Left lung (tissue), 10 donors: Measurements from ENCODE around the gene GULP1. TPM values are rescaled to one million over a fixed set of nuclear protein-coding genes. Genes with fewer than 3 reads are reported as not detected.

Experiments used
- ATAC-seq: fragments of 200-7000 bp; cut with Tn5 transposase; one replicate; pipeline ENCODE4 v1.9.1; 2020; ENCODE audit warnings: moderate library complexity
- DNase-seq, 4 donors: peaks; one replicate each; pipeline ENCODE4 v3.0.0-alpha.2; 2013 to 2020
- H3K27ac ChIP-seq, 2 donors: fragments of 200-600 bp; sonication (generic) in 1 of 2; one replicate each; pipeline versions ENCODE4 v1.5.0 to v1.8.0; 2020 to 2021
- H3K27me3 ChIP-seq, 2 donors: fragments of 200-600 bp; sonication (generic) in 1 of 2; one replicate each; pipeline versions ENCODE4 v1.5.0 to v1.8.0; 2020 to 2021
- H3K36me3 ChIP-seq, 2 donors: fragments of 200-600 bp; sonication (generic) in 1 of 2; one replicate each; pipeline versions ENCODE4 v1.5.0 to v1.8.0; 2020 to 2021
- H3K4me1 ChIP-seq, 2 donors: fragments of 200-600 bp; one replicate each; pipeline ENCODE4 v1.8.0; 2021
- H3K4me3 ChIP-seq, 2 donors: fragments of 200-600 bp; sonication (generic) in 1 of 2; one replicate each; pipeline versions ENCODE4 v1.5.0 to v1.8.0; 2020 to 2021; ENCODE audit warnings: mild to moderate bottlenecking in 1 of 2
- H3K9me3 ChIP-seq, 2 donors: fragments of 200-600 bp; sonication (generic) in 1 of 2; one replicate each; pipeline versions ENCODE4 v1.5.0 to v1.8.0; 2020 to 2021
- intact Hi-C, 2 donors: fragments of 100-400 bp; cut with DNase I; formaldehyde crosslinking; loops; one replicate each; pipeline versions ENCODE4 v1.11.2 to v1.14.2; 2022
- polyA plus RNA-seq, 6 donors: library from polyadenylated mRNA; unstranded; fragments of 120-200 nt; gene quantifications; one replicate each; pipeline ENCODE4 v1.2.1, GENCODE V29; 2013; ENCODE audit not compliant: insufficient read length in 6 of 6
- total RNA-seq, 2 donors: library from RNA; stranded (reverse); fragmentation: NEBNext Ultra II Directional; extraction: Animal tissue kit (Norgen Biotek cat#: 25700); gene quantifications; one replicate each; pipeline ENCODE4 v1.2.1, GENCODE V29; 2021
- TF ChIP-seq, protein P1 (sequence below), 2 donors: fragments of 200-600 bp; sonication (generic) in 1 of 2; IDR thresholded peaks; one replicate each; pipeline versions ENCODE4 v1.5.0 to v1.8.0; 2021; ENCODE audit warnings: antibody characterized with exemption in 2 of 2
- donor health status: DM: no; HTN: yes; CAD: no.
- donor health status: DM: no; HTN: no; CAD: no.

GULP1 gene
- total and polyA plus RNA-seq, 8 donors: 27.5 to 120 (median 85.4) TPM

DNA sequence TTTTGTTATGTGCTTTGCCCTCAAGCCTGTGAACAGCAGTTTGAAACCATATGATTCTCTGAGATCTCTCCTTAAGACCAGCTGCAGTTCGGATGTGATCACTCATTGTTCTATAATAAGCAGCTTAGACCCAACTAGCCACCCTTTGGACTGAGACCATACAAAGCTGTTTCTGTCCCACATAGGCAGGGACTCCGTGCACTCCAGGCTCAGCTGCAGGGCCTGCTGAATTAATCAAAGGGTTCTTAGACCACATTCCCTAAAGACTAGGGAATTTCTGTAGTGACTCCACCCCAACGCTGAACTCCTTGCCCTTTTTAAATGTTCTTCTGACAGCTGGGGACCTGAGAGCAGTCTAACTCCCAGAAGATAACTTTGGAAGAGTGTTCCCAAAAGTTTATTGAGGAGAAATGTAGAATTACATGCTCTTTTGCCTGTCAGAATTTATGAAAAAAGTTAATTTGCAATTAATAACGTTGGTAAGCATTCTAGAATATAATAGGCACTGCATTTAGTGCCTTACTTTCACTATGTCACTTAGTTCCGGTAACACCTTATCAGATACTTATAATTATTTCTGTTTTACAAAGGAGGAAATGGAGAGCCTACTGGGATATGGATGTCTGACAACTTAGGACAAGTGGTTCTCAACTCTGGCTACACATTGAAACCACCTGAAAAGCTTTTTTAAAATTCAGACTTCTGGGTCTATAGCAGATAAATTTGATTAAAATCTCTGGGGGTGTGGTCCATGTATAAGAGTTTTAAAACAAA is 42.3 kb downstream of the GULP1 start:
- Histone ChIP-seq H3K36me3 (no peaks in the 10 kb centered on the region), H3K27me3 (no peaks in the 10 kb centered on the region), H3K9me3 (no peaks in the 10 kb centered on the region), H3K27ac (peak overlapping the region; percentile 18 to 21), H3K4me1 (peaks cover 0 to 9% of the 10 kb centered on the region in 2 donors), H3K4me3 (no peak overlapping the region)
- no peak for DNase-seq
- TF ChIP-seq, protein P1, sequence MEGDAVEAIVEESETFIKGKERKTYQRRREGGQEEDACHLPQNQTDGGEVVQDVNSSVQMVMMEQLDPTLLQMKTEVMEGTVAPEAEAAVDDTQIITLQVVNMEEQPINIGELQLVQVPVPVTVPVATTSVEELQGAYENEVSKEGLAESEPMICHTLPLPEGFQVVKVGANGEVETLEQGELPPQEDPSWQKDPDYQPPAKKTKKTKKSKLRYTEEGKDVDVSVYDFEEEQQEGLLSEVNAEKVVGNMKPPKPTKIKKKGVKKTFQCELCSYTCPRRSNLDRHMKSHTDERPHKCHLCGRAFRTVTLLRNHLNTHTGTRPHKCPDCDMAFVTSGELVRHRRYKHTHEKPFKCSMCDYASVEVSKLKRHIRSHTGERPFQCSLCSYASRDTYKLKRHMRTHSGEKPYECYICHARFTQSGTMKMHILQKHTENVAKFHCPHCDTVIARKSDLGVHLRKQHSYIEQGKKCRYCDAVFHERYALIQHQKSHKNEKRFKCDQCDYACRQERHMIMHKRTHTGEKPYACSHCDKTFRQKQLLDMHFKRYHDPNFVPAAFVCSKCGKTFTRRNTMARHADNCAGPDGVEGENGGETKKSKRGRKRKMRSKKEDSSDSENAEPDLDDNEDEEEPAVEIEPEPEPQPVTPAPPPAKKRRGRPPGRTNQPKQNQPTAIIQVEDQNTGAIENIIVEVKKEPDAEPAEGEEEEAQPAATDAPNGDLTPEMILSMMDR (IDR thresholded peaks at IDR 0.05): no peak
- intact Hi-C loops: no loop called here
- ATAC-seq: peak; percentile 83

DNA sequence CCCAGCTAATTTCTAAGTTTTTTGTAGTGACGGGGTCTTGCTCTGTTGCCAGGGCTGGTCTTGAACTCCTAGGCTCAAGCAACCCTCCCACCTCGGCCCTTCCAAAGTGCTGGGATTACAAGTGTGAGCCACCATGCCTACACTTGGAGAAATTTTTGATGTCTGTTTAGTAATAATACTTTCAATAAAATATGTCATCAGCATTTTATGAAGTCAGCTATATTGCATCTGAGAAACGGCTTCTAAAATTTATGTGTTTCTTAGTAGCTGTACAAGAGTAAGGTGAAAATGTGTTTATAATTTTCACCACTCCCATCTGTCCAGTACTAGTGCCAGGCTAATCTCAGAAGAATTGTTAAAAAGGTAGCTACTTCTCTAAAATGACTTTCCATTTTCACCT is 46.8 kb downstream of the GULP1 start:
- Histone ChIP-seq H3K9me3 (no peaks in the 10 kb centered on the region), H3K27ac (no peak overlapping the region), H3K4me1 (peaks cover 0 to 9% of the 10 kb centered on the region in 2 donors), H3K36me3 (no peaks in the 10 kb centered on the region), H3K4me3 (no peak overlapping the region), H3K27me3 (no peaks in the 10 kb centered on the region)
- intact Hi-C loops: no loop called here
- TF ChIP-seq, protein P1 (IDR thresholded peaks at IDR 0.05): no peak
- ATAC-seq: no peak
- no peak for DNase-seq

DNA sequence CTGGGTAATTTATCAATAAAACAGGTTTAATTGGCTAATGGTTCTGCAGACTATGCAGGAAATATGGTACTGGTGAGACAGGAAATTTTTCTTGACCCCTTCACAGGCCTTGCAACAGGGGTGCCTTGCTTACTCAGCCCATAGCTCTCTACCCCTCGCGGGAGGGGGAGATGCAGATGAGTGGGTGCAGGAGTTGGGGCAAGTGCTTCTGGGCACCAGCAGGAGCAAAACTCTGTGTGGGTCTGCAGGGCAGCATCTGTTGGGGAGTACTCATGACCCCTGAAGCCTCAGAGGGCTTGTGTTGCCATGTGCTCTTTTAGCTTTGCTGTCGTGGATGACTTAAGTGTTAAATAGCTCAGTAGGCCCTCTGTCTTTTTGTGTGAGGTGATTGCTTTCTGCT is 48.6 kb downstream of the GULP1 start:
- TF ChIP-seq, protein P1 (IDR thresholded peaks at IDR 0.05): no peak
- ATAC-seq (no peak), DNase-seq (no peak)
- intact Hi-C loops: no loop called here
- Histone ChIP-seq H3K27ac (no peak overlapping the region), H3K4me1 (no peaks in the 10 kb centered on the region), H3K9me3 (no peaks in the 10 kb centered on the region), H3K27me3 (no peaks in the 10 kb centered on the region), H3K4me3 (no peak overlapping the region), H3K36me3 (no peaks in the 10 kb centered on the region)

DNA sequence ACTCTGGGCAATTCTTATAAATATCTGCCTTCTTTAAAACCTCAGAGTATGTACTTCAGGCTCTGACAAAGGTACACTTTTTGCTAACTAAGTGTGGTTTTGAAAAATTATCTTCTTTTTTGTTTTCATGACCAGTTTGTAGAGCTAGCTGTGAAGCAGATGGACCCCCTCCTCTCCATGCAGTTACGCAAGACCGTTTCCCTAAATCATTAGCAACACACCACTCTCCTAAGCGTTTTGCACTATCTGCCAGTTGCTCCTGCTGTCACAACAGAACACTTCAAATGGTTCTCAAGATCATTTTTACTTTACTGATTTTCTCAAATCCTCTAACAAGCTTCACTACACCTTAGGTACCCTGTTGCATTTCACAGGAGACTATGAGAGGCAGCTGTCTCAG is 53.3 kb downstream of the GULP1 start:
- Histone ChIP-seq H3K4me1 (no peaks in the 10 kb centered on the region), H3K36me3 (no peaks in the 10 kb centered on the region), H3K27me3 (no peaks in the 10 kb centered on the region), H3K4me3 (no peak overlapping the region), H3K27ac (no peak overlapping the region), H3K9me3 (no peaks in the 10 kb centered on the region)
- ATAC-seq (peak; percentile 42), DNase-seq (peak in 2 of 4 donors; percentile 34 to 67)
- TF ChIP-seq, protein P1 (IDR thresholded peaks at IDR 0.05): no peak
- intact Hi-C loops: no loop called here

DNA sequence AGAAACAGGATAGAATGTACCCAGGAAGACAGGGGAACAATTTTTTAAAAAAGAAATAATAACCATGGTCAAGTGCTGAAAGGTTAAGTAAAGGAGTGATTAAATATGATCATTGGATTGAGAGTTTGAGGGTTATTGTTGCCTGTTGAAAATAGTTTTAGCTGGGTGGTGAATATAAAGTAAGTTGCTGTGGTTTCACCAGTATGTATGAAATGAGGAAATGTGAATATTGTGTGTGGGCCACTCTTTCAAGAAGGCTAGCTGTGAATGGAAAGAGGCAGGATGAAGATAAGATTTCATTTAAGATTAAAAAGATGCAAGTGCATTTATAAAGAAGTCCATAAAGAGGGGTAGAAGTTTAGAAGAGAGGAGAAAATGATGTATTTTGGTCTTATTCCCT is 53.8 kb downstream of the GULP1 start:
- Histone ChIP-seq H3K9me3 (no peaks in the 10 kb centered on the region), H3K4me3 (no peak overlapping the region), H3K27ac (no peak overlapping the region), H3K36me3 (no peaks in the 10 kb centered on the region), H3K4me1 (no peaks in the 10 kb centered on the region), H3K27me3 (no peaks in the 10 kb centered on the region)
- intact Hi-C loops: no loop called here
- DNase-seq (no peak), ATAC-seq (peak; percentile 24)
- TF ChIP-seq, protein P1 (IDR thresholded peaks at IDR 0.05): no peak
